ENCODE results near the gene EIPR1.
"Not testable (repeated sequence)": the region's sequence is repeated elsewhere in the genome, so short reads cannot be mapped to it uniquely, and the experiment has no call there.

Gene EIPR1

GRCh38 chr2:3283876-3284656, 93.6 kb downstream of the EIPR1 start:
- not testable (repeated sequence) for DNase-seq

GRCh38 chr2:3283206-3283605, 94.4 kb downstream of the EIPR1 start:
- DNase-seq: no peak

- DNase-seq: no peak
Measured at GRCh38 chr2:3282056-3282998, 95.3 kb downstream of the EIPR1 start.

- DNase-seq: no peak
Measured at GRCh38 chr2:3280683-3281520, 96.7 kb downstream of the EIPR1 start.

GRCh38 chr2:3280197-3280596, 97.4 kb downstream of the EIPR1 start:
- DNase-seq: no peak

GRCh38 chr2:3279236-3279960, 98.2 kb downstream of the EIPR1 start:
- no peak for DNase-seq

DNA sequence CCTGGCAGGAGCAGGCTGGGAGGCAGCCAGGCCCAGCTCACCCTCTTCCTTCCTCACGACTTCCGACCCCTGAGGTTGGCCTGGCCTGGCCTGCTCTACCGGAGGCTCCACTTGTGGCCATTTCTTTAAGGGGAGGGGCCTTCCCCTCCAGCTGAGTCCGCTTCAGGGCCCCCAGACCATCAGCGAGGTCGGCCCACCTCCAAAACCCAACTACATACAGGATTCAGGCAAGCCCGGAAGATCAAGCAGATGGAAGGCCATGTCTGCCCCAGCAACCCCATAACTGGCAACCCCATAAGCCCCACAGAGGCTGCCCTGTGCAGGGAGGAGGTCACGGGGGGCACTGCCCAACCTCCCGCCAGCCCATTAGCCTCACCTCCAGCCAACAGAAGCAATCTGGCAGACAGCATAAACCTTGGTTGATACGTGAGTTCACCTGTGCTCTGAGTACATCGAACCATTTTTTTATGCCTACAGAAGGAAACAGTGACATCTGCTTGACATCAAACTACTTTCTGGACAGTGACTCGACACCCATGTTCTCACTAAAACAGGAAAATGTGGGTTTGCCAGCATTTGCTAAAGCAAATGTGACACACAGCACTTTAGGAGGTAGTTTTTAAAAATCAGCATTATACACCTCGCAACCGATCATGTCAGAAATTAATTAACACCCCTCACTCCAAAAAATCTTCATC, 98.9 kb downstream of the EIPR1 start:
- no peak for DNase-seq

DNA sequence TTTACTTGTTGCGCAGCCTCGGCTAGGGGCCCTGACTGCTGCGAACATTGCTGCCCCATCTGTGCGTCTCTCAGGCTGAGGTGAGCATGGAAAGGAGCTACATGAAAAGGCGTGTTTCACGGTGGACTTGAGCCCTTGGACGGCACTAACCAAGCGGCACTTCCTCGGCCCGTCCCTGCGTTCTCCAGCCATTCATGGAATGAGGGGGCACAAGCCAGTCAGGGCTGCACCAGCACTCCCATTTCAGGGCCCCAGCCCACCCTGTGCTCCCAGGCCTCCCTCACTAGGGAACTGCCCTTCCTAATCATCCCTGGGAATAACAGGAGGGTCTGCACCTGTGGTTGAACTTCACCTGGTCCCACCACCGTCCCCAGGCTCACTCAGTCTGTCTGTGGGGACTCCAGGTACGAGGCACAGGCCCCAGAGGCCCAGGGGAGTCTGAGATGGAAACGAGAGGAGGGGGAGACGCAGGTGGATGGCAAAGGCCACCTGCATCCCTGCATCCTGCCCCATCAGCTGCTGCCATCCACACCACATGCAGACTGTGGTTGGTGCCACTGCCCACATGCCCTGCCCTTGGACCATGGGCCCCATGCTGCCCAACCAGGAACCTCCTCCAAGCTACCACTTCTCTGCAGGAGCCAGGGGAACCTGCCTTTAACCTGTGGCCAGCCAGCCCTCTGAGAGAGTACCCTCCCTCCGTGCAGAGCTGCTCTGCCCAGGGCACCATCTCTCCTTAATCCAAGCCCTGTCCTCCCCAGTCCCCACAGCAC, 99.7 kb downstream of the EIPR1 start:
- DNase-seq: no peak

GRCh38 chr2:3277050-3277747, 100.4 kb downstream of the EIPR1 start:
- no peak for DNase-seq

DNA sequence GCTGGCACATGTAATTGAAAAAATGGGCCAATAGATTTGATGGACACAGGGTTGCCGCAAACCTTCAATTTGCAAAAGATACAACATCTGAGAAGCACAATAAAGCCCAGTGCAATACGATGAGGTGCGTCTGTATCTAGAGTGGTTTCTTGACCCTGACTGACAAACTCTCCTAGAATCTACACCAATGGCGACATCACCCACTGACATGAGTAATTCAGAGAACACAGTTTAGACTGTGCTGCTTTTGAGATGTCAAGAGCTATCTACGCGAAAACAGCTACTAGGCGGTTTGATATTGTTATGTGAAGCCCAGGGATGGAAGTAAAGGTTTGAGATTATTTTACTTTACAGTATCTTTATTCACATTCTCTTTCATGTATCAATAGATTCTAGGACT, 104.9 kb downstream of the EIPR1 start:
- no peak for DNase-seq

DNA sequence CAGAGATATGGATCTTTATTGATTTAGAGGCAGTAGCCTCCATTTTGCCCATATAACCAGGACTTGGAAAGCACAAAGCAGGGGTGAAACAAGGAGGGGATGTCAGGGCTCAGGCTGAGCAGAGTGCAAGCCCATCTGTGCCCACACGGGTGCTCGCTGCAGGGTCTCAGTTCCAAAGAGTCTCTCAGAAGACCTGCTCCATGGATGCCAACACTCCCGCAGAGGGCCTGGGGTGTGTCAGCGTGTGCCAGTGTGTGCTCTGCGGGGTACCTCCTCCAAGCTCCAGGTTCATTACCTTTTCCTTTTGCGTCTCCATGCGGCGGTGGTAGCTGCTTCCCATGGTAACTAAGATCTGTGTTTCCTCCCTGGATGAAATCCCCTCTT, 107.5 kb downstream of the EIPR1 start:
- DNase-seq: no peak

DNA sequence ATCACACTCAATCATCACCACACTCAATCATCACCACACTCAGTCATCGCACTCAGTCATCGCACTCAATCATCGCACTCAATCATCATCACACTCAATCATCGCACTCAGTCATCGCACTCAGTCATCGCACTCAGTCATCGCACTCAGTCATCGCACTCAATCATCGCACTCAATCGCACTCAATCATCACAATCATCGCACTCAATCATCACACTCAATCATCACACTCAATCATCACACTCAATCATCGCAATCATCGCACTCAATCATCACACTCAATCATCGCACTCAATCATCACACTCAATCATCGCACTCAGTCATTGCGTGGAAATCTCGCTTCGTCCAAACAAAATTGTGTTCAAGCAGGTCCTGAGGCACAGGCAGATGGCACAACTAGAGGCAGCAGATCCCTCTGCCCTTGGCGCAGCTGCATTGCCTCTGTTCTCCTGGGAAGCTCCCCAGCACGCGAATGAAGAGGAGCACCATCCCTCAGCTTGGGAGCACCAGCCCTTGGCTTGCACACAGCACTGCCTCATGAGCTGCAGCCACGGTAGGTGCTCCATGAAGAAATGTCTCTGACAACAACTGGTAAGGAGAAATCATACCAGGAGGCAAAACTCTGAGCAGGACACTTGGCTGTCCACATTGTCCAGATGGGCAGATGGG, 108.1 kb downstream of the EIPR1 start:
- no peak for DNase-seq

DNA sequence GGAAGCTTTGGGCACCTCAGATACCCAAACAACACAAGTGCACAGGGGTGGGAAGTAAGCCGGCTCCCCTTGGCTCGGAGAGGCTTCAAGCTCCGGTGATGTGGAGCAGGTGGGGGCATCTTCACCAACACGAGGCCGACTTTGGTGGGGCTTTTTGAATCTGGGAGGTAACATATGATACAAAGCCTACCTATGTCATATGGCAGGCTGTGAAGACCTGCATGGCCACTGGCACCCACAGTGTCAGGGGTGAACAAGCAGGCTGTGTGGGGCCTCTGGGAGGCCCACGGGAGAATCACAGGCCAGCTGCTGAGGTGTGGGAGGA, 109.0 kb downstream of the EIPR1 start:
- no peak for DNase-seq

- no peak for DNase-seq
Measured at GRCh38 chr2:3267869-3268704, 109.5 kb downstream of the EIPR1 start.

- no peak for DNase-seq
Measured at GRCh38 chr2:3266925-3267867, 110.4 kb downstream of the EIPR1 start.

DNA sequence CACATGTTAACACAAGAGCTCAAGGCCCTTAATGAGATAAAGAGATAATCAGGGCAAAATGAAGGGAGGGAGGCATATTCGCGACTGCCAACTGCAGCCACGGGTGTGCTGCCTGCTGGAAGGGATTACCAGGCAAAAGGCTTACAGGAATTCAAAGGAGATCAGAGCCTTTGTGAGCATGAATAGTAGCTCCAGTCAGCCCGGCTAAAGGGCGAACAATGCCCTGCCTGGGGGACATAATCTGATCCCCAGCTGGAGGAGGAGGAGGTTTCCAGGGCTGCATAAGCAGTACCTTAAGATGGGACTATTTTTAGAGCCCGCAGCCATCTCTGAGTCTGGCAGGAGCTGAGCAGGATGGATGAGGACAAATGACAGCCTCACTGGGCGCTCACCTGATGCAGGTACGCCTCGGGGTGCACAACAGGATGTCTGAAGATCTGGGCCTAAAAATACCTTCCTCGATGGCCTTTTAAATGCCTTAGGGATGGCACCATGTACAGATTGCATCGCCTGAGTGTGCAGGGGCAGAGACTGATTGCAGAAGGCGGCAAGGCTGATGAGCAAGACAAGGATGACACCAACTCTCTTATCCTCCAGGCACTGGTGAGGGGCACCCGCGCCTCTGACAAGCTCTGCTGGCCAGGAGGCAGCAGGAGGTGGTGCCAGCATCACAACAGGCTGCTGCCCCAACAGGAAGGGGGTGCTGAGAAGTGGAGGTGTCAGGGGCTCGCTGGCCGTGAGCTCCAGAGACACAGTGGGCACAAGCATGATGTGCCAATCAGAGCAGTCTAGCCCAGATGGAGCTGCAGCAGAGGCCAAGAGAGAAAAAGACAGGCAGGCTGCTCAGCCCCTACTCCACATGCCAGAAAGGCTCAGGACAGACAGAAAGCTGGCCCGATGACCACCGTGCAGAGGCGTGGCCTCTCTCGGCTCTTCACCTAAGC, 111.4 kb downstream of the EIPR1 start:
- no peak for DNase-seq

GRCh38 chr2:3265471-3265870, 112.1 kb downstream of the EIPR1 start:
- DNase-seq: no peak
